ENCODE measurements around the gene PPP2R3C. TPM values are rescaled to one million over a fixed set of nuclear protein-coding genes. Genes with fewer than 3 reads are reported as not detected.

The PPP2R3C gene
- total RNA-seq, 4 donors from 2014 or later, result 14.9 to 29.7 (median 20.2) TPM

- peak in 3 of 5 experiments; percentile 9 to 62 (median 48) for TF ChIP-seq CTCF (IDR thresholded peaks at IDR 0.05)
- TF ChIP-seq POLR2A (IDR thresholded peaks at IDR 0.05), result no peak
- no peak for TF ChIP-seq EP300 (IDR thresholded peaks at IDR 0.05)
- 98 to 100% methylated on average over 2 of the region's 2 CpGs for WGBS, 2 donors
- no peak overlapping the region for H3K4me3 ChIP-seq
Measured at GRCh38 chr14:35140718-35141581, 19.2 kb upstream of the PPP2R3C start.

GRCh38 chr14:35138585-35138984, 16.8 kb upstream of the PPP2R3C start:
- no peak for DNase-seq (ENCODE audit: low spot score in 2 of 2)
- 90 to 91% methylated on average over 3 to 5 of the region's 5 CpGs for WGBS, 2 donors
- no peak for TF ChIP-seq EP300 (IDR thresholded peaks at IDR 0.05)
- no peak for TF ChIP-seq CTCF (IDR thresholded peaks at IDR 0.05)
- no peak for TF ChIP-seq POLR2A (IDR thresholded peaks at IDR 0.05)
- Histone ChIP-seq H3K36me3 (peaks cover 0 to 32% (median 0%) of the 10 kb centered on the region in 3 donors), H3K9me3 (no peaks in the 10 kb centered on the region), H3K4me3 (no peak overlapping the region), H3K27me3 (no peaks in the 10 kb centered on the region), H3K4me1 (peaks cover 0 to 4% (median 0%) of the 10 kb centered on the region in 4 donors), H3K27ac (no peak overlapping the region)

More at GRCh38 chr14:35140718-35141581, 19.2 kb upstream of the PPP2R3C start:
- Histone ChIP-seq H3K36me3 (peaks cover 0 to 27% (median 0%) of the 10 kb centered on the region in 3 donors), H3K4me1 (no peaks in the 10 kb centered on the region), H3K27ac (peak overlapping the region in 1 of 4 donors; percentile 4), H3K27me3 (no peaks in the 10 kb centered on the region), H3K9me3 (no peaks in the 10 kb centered on the region)
- no peak for DNase-seq (ENCODE audit: low spot score in 2 of 2)

GRCh38 chr14:35134329-35135123, 12.7 kb upstream of the PPP2R3C start:
- Histone ChIP-seq H3K9me3 (no peaks in the 10 kb centered on the region), H3K4me3 (no peak overlapping the region), H3K36me3 (peaks cover 0 to 43% (median 0%) of the 10 kb centered on the region in 3 donors), H3K4me1 (peaks cover 0 to 4% (median 0%) of the 10 kb centered on the region in 4 donors), H3K27ac (no peak overlapping the region), H3K27me3 (no peaks in the 10 kb centered on the region)
- TF ChIP-seq EP300 (IDR thresholded peaks at IDR 0.05) (no peak), CTCF (IDR thresholded peaks at IDR 0.05) (no peak), POLR2A (IDR thresholded peaks at IDR 0.05) (no peak)
- WGBS, 2 donors, result 81 to 83% methylated on average over 4 of the region's 4 CpGs
- DNase-seq (ENCODE audit: low spot score in 2 of 2), result no peak

- Histone ChIP-seq H3K36me3 (peaks cover 0 to 40% (median 0%) of the 10 kb centered on the region in 3 donors), H3K27me3 (no peaks in the 10 kb centered on the region), H3K4me3 (no peak overlapping the region), H3K9me3 (no peaks in the 10 kb centered on the region), H3K4me1 (peaks cover 0 to 4% (median 0%) of the 10 kb centered on the region in 4 donors), H3K27ac (no peak overlapping the region)
- WGBS, 2 donors, result 78 to 79% methylated on average over 5 to 6 of the region's 6 CpGs
- TF ChIP-seq CTCF (IDR thresholded peaks at IDR 0.05), result no peak
- TF ChIP-seq POLR2A (IDR thresholded peaks at IDR 0.05), result no peak
- TF ChIP-seq EP300 (IDR thresholded peaks at IDR 0.05), result no peak
- DNase-seq (ENCODE audit: low spot score in 2 of 2), result no peak
Measured at GRCh38 chr14:35133542-35134328, 11.9 kb upstream of the PPP2R3C start.

All from tibial nerve (tissue), 4 donors.